GM18498 (cell line): ENCODE results near the gene CEBPE.
A peak's percentile ranks its signal among the peaks of the same experiment; 100 is the strongest.

ENCODE experiments used
- ATAC-seq: cut with Tn5 transposase; IDR thresholded peaks from one replicate; pipeline ENCODE4 v1.9.1; 2021; ENCODE audit warnings: mild to moderate bottlenecking, moderate library complexity; ENCODE audit not compliant: unreplicated experiment

CEBPE gene

DNA sequence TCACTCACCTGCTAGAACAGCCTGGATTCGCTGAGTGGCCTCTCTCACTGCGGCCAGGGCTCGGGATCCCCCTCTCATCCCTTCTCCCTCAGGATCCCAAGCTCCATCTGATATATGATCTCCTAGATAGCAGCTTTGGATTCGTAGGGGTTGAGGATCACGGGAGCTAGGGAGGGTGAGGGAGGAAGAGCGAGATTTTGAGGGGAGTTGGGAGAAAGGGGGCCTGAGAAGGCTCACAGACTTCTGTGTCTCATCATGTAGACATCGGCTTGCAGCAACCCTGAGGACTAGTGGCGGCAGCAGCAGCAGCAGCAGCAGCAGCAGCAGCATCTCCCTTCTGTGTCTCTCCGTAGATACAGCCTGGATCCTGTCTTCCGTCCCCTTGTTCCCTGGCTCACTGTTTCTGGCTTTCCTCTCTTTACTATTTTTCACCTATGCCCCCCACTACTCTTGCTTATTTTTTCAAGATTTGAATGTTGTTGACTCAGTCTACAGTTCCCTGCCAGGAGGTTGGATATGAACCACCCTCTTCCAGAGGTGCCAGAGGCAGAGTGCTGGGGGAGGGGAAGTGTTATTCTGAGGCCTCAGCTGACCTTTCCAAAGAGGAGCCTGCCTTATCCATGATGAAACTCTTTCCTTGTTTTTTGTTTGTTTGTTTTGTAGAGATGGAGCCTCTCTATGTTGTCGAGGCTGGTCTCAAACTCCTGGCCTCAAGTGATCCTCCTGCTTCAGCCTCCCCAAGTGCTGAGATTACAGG, 14.3 kb downstream of the CEBPE start, which contains the start of gene CIROP:
CIROP (minus strand) TSS at position 399 of the 757 bp plus-strand sequence; CDS start at position 330, 69 bp downstream.
- no peak for ATAC-seq

DNA sequence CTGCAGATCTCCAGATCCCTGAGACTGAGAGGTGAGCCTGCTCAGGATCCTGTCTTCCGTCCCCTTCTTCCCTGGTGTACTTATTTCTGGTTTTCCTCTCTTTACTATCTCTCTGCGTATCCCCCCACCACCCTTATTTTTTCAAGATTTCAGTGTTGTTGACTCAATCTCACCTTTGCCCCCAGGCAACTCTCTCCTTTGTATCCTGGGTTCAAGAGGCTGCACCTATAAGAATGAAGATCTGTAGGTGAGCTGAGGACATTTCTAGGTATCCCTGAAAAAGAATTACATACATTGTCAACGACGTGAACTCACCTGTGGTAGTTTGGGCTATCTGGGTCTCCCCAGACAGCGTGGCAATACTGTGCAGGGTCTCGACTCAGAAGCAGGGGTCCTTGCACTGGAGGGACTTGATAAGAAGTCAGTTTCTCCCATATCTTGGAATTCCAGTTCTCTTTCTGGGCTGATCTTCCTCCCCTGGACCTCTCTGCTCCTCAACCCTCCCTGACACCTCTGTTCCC, 14.9 kb downstream of the CEBPE start:
- ATAC-seq: no peak

DNA sequence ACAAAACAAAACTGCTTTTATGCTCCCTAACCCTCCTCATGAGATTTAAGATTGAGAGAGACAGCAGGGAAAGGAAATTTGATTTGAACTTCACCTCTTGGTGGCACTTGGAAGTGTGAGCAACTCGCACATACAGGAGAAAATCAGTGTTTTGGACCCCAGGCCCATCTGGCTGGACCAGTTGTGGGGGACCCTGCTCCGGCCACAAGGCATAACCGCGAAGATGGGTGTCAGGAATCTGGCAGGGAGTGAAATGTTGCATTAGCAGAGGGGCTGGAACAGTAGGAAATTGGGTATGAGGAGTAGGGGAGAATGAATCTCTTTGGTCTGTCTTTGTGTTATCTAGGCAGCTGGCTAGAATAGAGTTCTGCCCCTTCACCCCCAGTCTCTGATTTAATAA, 15.5 kb downstream of the CEBPE start:
- ATAC-seq: no peak

DNA sequence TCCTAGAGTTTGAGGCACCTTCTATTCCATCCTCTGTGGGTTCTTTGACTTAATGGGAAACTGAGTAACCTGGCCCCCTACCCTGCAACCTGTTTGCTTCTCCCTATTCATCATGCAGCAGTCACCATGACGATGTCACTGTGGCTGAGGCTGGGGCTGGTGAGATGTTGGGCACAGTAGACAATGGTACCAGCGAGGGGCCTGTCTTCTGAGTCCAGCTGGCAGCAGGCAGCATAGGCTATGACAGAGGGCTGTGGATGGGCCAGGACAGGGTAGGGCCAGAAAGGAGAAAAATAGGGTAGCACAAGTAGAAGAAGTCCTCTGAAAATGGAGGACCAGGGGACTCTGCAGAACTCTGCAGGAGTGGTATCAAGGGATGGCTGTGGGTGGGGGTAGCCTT, 16.3 kb downstream of the CEBPE start:
- ATAC-seq: no peak

DNA sequence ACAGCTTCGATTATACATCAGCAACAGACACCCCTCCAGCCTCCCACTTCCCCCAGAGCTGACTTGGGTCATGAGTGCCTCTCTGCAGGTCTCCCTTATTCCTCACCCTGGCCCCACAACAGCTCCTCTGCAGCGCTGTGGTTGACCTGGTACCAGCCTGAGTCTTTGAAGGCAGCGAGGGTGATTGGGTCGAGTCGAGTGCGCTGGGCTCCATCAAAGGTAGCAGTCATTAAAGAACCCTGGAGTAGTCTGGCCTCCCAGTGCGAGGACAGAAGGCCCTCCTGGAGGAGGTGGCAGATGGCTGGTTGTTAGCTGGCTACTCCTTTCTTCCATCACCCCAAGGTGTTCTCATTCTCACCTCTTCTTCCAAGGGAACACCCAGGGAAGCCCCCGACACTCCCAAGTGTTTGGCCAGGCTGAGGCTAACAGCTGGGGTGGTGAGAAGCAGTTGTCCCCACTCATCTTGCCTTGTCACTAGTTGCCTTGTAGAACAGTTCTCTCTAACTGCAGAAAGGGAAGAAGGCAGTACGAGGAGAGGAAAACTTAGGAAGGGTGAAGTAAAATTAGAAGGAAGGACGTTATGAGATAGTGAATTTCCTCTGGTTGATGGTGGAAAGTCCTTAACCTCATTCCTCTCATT, 16.9 kb downstream of the CEBPE start:
- ATAC-seq: no peak

DNA sequence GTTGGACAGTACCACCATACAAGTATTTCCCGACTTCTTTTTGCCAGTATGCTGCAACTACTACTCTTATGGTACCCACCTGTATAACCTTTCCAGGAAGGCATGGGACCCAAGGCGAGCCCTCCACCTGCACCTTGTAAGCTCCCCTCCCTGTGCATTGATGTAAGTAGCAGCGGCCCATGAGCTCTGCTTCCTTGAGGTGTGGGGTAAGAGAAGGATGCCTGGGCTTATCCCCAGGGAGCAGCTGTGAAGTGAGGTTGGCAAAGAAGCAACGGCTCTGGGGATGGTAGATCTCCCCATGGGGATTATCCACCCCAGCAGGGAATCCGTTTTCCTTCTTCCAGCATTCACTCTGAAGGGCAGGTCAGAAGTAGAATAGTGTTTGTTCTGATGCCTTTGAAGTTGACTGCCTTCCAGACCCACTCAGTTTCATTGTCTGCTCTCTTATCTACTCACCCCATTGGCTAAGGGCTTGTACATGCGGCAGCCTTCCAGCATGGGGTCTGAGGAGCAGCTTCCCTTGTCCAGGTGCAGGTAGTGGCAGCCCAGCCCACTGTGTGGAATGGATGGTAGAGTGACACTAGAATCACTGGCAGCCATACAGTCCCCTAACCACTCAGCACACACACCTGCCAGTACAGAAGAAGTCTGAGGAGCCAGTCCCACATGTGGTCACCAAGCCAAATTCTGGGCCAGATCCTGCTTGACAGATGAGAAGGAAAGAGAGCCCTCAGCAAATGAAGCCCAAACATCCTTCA, 17.7 kb downstream of the CEBPE start:
- no peak for ATAC-seq

DNA sequence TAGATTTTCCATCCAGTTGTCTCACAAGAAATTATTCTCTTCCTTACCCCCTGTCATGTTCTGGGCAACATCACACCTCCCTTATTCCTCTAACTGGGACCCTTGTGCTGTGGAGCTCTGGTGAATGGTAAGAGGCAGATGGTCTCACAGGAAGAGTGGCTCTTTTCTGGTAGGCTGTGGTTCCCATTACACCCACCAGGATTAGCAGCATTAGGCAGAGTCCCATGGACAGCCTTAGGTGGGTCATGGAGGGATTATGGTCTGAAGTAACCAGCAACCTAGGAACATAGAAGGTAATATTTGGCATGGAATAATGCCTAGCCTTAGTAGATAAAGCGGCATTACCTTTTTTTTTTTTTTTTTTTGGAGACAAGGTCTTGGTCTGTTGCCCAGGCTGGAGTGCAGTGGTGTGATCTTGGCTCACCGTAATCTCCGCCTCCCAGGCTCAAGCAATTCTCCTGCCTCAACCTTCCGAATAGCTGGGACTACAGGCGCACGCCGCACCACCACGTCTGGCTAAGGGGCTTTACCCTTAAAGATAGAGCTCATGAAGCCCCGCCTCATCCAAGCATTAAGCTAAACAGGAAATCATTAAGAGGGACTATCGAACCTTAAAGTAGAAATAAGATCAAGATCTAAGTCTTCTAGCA, 19.7 kb downstream of the CEBPE start:
- no peak for ATAC-seq

DNA sequence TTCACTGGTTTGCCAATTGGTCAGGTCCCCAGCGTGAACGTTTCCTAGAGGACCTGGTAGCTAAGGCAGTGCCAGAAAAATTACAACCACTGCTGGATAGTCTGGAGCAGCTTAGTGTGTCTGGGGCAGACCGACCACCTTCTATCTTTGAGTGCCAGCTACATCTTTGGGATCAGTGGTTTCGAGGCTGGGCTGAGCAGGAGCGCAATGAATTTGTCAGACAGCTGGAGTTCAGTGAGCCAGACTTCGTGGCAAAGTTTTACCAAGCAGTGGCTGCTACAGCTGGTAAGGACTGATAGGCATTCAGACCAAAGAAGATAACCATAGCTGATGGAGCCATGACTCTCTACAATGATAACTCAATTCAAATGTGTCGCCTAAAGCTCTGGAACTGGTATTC, 21.3 kb downstream of the CEBPE start:
- ATAC-seq: no peak

DNA sequence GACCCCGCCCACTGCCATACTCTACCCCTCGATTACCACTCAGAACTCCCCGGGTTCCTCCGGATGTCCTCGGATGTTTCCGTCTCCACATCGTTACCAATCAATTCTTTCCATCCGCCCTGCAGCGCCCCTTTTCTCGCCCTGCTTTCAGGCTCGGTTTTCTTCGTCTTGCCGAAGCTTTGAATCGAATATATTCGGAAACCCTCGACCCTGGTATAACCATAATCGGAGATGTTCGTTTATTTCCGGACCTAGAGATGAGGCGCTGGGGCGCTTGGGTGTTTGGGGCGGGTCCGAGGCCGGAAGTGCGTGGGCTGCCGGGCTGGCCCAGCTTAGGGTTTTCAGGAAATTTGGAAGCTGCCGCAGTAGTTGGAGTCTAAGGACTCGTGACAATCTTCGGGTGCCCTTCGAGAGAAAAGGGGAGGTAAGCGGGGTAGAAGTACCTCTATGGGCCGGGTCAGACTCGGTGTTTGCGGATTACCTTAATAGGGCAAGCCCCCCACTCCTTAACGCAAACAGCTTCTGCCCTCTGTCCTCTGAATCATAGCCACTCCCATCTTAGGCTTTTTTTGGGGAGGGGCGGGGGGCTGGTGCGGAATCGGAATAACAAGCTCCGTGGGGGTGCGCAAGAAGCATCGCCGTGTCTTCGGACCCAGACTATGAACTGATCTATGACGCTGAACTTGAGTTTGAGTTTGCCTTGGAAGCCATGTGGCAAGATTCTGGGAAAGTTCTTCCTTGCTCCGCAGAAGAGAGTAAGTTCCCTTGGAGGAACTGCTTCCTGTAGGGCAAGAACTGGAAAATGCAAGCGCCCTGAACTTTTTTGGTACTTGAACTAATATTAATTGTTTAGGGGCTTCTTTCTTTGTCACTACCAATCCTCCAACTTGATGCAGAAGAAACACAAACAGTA, 23.6 kb downstream of the CEBPE start, which contains the start of gene C14orf119:
C14orf119 (plus strand) TSS at position 310 of the 913 bp plus-strand sequence. CDS start 2,154 bp downstream, outside the sequence.
- ATAC-seq: peak; percentile 93

DNA sequence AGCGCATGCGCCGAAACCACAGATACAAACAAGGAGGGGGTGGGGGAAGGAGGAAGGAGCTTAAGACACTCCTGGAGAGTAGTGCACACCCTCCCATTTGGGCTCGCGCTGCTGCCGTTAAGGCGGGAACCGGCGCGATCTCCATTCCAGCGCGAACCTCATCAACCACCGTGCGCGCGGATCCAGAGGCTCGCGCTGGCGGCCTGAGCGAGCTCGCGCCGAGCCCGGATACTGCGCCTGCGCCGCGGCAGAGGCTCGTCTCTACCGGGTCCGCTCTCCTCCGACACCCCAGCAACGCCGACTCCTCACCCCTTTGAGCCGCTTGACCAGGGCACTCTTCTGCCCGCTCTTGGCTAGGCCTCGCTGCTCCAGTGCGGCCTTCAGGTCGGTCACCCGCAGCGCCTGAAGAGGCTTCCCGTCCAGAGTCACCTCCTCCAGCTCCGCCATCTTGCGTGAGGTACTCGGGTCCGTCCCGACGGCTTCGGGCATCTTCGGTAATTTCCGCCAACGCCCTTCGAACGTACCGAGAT, 24.3 kb downstream of the CEBPE start, which contains the start of gene ACIN1:
ACIN1 (minus strand) TSS at position 471 of the 530 bp plus-strand sequence; CDS start at position 447, 24 bp downstream.
- ATAC-seq: peak; percentile 36

DNA sequence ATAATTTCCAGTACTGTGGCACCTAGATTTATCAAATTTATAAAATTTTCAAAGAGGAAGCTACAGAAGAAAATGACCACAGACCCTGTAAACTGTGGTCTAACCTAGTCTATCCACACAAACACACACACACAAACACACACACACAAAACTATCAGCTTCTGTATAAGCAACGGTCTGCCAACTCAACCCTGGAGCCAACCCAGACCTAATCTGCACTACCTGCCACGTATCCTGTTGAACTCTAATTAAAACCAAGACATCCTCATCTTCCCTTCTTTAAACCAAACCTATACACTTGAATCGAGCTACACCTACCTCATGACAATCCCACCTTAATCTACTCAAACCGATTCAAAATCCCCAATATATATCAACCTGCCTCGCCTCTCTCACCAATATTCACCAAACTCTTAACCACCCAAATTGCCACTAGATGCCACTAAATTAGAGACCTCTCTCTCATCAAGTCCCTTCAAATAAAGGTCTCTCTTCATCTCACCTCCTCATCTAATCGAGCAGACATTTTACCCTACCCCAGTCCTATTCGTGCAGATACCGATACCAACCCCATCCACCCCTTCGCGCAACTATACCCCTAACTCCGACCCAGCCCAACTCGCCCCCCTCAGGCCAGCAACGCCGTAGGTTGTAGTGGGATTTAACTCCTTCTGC, 24.9 kb downstream of the CEBPE start:
- no peak for ATAC-seq

DNA sequence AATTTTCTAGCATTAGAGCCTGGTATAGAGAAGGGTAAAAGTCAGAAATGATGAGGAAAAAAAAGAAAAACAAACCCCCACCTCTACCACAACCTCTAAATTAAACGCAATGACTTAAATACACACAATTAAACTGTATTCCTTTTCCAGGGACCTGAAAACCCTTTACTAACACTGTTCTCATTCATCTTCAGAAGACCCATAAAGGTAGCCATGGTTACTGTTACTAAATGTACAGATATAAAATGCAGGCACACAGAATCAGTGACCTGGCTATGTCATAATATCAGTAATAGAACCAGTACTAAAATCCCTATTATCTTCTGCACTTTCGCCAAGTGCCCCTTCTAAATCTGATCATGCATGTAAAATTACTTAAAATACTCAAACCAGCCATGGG, 25.5 kb downstream of the CEBPE start:
- ATAC-seq: no peak

DNA sequence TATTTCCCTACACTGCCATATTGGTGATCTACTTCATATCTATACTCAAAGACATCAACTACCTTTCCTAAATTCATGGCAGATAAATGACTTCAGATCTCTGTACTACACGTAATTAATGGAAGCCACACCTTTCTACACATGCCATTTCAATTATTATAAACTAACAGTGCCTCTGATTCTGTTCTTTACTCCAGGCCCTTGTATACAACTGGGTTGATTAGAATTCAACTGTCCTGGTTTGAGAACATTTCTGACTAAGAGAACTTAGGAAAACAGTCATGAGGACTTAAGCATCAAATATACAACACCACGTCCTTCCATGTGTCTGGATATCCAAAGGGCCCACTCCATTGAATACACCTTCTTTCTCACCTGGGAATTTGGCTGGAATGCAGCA, 26.0 kb downstream of the CEBPE start:
- ATAC-seq: no peak

DNA sequence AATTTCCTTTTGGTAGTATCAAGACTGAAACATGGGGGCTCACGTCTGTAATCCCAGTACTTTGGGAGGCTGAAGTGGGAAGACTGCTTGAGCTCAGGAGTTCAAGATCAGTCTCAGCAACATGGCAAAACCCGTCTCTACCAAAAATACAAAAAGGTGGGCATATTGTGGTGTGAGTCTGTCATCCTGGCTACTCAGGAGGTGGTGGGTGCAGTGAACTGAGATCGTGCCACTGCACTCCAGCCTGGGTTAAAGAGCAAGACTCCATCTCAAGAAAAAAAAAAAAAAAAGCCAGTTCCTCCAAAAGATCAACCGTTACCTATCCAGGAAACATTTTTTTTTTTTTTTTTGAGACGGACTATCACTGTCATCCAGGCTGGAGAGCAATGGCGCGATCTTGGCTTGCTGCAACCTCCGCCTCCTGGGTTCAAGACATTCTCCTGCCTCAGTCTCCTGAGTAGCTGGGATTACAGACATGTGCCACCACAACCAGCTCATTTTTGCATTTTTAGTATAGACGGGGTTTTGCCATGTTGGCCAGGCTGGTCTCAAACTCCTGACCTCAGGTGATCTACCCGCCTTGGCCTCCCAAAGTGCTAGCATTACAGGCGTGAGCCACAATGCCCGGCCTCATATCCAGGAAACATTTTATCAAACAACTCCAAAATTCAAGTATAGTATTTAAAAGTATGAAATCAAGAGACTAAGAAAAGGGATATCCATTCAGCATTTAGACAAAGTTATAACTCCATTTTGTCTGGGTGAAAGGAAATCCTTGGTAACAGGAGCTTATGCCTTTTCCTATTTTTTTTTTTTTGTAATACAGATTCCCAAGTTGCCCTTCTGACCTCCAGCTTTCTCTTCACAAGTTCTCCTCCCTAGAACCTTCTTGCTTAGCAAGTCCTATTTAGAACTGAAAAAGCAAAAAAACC, 27.5 kb downstream of the CEBPE start:
- no peak for ATAC-seq

DNA sequence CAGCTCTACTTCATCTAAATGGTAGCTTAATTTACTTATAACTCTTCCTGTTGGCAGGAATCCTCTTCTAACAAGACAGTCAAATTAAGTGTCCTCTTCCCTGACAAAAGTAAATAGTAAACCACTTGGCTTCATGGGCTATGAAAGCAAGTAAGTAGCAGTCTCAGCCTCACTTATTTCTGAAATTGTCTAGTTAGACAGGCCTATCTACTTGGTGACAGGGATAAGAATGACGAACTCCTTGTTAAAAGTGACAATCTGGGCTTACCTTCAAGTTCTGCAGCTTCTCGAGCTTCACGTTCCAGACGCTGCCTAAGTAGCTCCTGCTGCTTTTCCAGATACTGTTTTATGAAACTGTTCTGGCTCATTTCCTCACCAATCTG, 28.8 kb downstream of the CEBPE start:
- ATAC-seq: no peak

DNA sequence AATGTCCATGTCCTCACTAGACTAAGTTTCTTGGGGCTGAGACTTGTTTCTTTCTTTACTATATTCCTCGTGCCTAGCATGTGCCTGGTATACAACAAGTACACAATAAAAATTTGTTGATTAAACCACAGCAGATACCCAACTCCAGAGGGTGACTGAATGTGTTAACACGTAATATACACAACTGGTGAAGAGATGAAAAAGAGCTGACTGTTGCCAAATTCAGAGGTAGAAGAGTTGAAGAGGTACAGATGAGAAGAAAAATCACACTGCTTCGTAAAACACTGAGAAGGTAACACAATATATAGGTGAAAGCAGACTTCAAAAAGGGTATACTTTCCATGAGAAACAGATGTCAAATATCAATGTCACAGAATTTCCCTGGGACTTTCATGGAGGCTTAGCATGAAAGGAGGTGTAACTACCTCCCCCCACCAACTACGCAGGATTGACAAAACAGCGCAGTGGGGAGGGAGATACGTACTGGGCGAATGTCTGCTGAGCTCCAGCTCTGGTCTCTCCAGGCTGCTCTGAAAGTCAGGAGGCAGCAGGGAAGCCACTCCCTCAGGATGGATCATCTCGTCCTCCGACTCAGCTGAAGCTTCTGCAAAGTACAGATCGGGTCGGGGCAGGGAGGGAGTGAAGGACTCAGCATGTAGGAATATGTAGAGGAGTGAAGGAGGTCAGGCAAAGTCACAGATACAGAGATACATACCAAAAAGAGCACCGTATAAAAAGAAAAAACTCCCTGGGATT, 29.4 kb downstream of the CEBPE start:
- ATAC-seq: no peak

DNA sequence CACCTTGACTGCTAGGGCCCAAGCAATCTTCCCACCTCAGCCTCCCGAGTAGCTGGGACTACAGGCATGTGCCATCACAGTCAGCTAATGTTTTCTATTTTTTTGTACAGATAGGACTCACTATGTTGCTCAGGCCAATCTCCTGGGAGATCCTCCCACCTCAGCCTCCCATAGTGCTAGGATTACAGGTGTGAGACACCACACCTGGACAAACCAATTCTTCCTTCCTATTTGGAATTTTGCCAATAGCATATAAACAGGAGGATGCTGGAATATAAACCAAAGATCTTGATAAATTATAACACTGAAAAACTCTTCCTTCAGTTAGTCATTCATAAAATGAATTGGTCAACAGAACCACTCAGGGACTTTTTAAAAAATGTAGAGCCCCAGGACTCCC, 32.5 kb downstream of the CEBPE start:
- ATAC-seq: no peak
